ENCODE data around the gene NPIPB12.
"Not testable (repeated sequence)": the region's sequence is repeated elsewhere in the genome, so short reads cannot be mapped to it uniquely, and the experiment has no call there.

Gene NPIPB12

DNA sequence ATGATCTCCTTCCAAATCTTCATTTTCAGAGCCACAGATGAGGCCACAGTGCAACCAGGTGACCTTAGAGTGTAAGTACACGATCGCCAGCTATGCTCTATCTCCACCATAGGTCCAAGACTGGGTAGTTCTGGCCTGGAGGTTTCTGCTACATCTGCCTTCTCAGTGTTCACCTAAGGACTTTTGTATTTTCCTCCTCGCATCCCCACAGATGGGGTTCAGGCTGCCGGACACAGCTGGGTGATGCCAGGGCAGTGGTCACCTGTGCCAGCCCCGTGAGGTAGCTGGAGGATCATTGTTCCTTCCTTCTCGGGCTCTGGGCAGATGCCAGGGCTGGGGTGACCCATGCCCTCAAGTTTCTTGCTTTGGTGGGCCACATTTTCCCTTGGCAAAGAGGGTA lies at the start of gene NPIPB12:
TSS of gene NPIPB12 (minus strand) at position 101 of the 400 bp plus-strand sequence.
- DNase-seq (ENCODE audit: low read depth); H3K4me3 ChIP-seq (replicated peaks; ENCODE audit: low read depth, low read length): not testable (repeated sequence)

DNA sequence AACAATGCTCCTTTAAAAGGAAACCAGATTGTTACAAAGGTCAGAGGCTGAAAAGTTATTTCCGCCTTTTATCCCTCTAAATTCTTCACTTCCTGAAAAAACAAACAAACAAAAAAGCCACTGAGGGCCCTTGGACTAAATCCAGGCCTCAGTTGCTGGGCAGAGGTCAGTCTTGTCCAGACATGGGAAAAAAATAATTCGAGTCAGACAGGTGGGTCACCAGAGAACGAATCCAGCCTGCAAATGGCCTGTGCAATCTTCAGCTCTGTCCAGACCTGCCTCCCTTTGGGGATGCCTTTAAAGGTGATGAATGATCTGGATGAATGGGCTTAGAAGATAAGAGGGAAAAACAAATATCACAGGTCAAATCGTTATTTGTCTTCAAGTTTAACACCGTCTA lies 15.3 kb upstream of the NPIPB12 start:
- not testable (repeated sequence) for DNase-seq (ENCODE audit: low read depth); H3K4me3 ChIP-seq (replicated peaks; ENCODE audit: low read depth, low read length)

DNA sequence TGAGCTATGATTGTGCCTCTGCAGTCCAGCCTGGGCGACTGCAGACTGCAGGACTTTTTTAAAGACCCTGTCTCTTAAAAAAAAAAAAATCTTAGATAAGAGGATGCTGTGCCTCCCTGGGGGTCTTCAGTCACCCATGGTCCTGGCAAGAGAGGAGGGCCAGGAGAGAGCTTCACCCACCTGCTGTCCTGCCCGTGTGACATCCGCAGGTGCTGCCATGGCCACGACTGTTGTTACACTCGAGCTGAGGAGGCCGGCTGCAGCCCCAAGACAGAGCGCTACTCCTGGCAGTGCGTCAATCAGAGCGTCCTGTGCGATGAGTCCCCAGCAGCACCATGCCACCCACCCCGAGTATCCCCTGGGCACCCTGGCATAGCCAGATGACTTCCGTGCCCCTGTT lies 23.9 kb downstream of the NPIPB12 start:
- DNase-seq (ENCODE audit: low read depth); H3K4me3 ChIP-seq (replicated peaks; ENCODE audit: low read depth, low read length): not testable (repeated sequence)

DNA sequence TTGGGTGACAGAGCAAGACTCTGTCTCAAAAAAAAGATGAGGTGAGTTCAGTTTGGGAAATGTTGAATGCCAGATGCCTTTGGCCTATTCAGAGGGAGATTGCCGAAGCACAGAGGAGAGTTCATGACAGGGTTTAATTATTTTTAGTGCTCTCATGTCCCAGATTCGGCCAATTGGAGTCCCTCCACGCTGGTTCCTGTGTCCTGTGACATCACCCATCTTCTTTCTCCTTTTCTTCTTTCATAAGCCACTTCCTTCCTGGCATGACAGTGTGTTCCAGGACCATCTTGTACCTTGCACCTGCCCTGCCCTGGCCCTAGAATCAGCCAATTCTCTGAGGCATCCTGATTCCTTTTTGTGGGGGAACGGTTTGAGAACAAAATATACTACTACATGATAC lies 34.1 kb downstream of the NPIPB12 start:
- H3K4me3 ChIP-seq (replicated peaks; ENCODE audit: low read depth, low read length); DNase-seq (ENCODE audit: low read depth): not testable (repeated sequence)

DNA sequence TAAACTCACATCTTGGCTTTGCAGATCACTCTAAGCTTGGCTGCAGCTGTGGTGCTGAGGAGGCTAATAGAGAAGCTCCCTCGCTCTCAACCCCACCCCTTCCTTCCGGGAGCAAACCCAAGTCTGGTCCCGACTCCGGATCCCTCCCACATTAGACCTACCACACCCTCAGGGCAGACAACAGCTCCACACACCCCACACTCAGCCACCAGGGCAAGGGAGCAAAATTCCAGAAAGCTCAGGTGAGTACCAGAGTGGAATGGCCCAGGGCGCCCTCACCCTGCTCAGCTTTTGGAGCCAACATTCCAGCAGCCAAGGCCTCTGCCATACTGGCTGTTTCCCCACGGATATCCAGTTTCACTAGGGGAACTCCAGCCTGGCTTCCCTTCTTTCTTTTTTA lies 36.5 kb downstream of the NPIPB12 start:
- not testable (repeated sequence) for DNase-seq (ENCODE audit: low read depth); H3K4me3 ChIP-seq (replicated peaks; ENCODE audit: low read depth, low read length)

DNA sequence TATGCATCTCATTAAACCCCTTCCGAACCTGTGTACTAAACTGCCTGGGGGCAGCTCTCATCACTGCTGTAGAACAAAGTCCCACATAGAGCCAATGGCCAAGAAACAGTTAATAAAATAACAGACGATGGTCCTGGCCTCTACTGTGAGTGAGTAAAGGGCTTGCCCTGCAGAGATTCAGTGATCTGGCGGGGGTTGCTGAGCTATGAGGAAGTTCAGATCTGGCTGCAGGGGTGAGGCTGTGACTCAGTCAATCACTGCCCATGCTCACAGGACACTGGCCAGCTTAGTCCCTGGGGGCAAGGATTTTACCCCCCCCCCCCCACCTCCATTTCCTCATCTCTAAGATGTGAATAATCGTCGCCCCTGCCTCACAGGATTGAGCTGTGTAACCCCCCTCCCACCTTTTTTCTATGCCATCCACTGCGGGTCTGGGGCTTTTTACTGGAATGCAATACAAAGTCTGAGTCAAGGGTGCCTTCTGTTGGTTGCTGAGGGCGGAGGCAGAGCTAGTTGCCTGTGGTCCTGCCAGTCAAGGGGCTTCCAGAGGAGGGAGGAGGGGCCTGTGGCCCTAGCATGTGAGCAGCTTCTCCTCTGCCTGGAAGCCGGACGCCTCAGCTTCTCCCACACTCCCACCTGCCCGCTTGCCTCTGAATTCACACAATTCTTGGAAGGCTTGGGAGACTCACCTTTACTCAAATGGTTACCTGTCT lies 38.4 kb downstream of the NPIPB12 start:
- not testable (repeated sequence) for H3K4me3 ChIP-seq (replicated peaks; ENCODE audit: low read depth, low read length); DNase-seq (ENCODE audit: low read depth)

DNA sequence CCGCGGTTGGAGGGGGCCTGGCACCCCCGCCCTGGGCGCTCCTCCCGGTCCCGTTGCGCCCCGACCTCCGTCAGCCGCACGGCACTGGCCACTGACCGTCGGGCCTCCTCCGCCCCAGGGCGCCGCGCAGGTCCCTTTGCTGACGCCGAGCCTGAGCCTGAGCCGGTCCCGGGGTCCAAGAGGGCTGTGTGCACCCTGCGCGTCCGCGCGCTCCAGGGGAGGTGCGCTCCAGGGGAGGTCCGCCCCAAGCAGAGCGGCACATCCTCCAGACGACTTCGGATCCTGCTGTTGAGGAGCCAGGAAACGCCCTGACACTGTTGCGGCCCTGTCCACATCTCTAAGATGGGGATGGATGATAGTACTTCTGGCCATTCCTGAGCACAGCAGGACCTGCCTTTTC lies 39.3 kb downstream of the NPIPB12 start:
- not testable (repeated sequence) for DNase-seq (ENCODE audit: low read depth); H3K4me3 ChIP-seq (replicated peaks; ENCODE audit: low read depth, low read length)

DNA sequence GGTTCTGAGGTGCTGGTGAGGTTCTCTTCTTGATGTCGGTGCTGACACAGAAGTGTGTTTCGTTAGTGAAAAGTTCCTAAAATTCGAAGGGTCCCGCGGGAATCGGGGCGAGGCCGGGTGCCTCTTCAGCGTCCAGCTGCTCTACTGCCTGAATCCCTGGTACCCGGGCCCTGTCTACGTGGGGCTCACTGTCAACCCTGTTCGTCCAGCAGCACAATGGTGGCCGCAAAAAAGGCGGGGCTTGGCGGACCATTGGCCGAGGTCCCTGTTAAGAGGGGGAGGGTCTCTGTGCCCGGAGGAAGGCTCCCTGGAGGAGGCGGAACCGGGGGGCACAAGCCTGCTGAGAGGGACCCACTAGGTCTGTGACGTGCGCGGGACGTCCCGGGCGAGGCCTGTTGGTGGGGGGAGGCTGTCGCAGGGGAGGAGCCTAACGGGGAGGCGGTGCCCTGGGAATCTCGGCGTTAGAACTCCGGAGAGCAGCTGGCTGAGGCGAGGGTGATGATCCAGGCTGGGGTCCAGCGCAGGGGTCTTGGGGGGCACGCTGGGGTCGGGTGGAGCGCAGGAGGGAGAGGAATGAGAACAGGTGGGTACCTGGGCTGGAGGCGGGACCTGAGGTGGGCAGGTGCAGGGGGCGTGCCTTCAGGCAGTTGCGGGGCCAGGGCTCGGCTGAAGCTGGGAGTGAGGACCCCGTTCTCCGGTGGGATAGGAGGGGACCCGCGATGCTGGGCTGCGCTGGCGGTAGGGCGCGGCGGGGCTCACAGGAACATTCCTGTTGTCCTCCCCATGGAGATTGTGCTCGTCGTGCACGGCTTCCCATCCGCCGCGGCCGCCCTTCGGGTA lies 40.0 kb downstream of the NPIPB12 start:
- not testable (repeated sequence) for DNase-seq (ENCODE audit: low read depth); H3K4me3 ChIP-seq (replicated peaks; ENCODE audit: low read depth, low read length)

DNA sequence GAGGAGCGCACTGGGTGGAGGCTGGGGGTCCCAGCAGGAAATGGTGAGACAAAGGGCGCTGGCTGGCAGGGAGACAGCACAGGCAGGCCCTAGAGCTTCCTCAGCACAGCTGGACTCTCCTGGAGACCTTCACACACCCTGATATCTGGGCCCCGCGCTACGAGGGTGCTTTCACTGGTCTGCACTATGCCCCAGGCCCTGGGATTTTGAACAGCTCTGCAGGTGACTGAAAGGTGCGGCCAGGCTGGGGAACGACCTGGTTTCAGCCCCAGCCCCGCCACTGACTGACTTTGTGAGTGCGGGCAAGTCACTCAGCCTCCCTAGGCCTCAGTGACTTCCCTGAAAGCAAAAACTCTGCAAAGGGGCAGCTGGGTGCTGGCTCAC lies 45.6 kb downstream of the NPIPB12 start:
- not testable (repeated sequence) for DNase-seq (ENCODE audit: low read depth); H3K4me3 ChIP-seq (replicated peaks; ENCODE audit: low read depth, low read length)

DNA sequence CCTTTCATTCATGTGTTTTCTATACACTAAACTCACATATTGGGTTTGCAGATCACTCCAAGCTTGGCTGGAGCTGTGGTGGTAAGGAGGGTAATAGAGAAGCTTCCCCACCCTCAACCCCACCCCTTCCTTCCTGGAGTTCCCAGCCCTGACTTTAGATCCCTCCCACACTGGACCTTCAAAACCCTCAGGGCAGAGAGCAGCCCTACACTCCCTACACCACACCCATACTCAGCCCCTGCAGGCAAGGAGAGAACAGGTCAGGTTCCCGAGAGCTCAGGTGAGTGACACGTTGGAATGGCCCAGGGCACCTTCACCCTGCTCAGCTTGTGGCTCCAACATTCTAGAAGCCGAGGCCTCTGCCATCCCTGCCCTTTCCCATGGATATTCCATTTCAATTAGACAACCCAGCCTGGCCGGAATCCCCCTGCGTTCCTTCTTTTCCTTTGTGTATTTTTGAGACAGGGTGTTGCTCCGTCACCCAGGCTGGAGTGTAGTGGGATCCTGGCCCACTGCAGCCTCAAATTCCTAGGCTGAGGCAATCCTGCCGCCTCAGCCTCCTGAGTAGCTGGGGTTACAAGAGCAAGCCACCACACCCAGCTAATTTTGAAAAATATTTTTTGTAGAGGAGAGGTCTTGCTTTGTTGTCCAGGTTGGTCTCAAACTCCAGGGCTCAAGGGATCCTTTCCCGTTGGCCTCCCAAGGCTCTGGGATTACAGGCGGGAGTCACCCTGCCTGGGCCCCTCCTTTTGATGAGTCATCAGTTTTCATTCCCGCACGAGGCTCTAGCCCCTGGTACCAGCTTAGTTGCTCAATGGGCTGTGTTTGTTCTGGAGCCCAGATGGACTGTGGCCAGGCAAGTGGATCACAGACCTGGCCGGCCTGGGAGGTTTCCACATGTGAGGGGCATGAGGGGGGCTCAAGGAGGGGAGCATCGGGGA lies 46.2 kb downstream of the NPIPB12 start, which contains the start of gene SULT1A4:
TSS of gene SULT1A4 (plus strand) at position 208 of the 941 bp plus-strand sequence. CDS start 1,473 bp downstream, outside the sequence.
- H3K4me3 ChIP-seq (replicated peaks; ENCODE audit: low read depth, low read length); DNase-seq (ENCODE audit: low read depth): not testable (repeated sequence)

DNA sequence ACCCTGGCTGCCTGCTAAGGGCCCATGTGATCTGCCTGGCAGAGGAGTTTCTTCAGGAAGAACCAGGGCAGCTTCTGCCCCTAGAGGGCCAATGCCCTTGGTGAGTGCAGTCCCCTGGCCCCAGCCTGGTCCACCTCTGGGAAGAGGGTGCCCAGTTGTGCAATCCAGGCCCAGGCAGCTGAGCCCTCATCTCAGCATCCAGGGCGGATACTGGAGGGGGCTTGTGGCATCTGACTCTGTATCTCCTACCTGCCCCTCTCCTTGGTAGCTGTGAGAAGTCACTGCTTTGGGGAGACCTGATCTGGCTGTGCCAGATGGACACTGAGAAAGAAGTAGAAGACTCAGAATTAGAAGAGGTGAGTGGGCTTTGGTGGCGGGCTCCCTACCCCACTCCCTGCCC lies 48.5 kb downstream of the NPIPB12 start:
- DNase-seq (ENCODE audit: low read depth): not testable (repeated sequence)

DNA sequence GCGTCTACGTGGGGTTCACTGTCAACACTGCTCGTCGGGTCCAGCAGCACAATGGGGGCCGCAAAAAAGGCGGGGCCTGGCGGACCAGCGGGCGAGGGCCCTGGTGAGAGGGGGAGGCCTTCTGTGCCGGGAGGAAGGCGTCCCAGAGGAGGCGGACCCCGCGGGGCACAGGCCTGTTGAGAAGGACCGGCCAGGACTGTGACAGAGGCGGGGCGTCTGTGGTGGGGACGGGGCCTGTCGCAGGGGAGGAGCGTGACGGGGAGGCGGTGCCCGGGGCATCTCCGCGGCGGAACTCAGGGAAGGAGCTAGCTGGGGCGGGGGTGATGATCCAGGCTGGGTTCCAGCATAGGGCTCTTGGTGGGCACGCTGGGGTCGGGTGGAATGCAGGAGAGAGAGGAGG lies 51.4 kb downstream of the NPIPB12 start:
- not testable (repeated sequence) for DNase-seq (ENCODE audit: low read depth); H3K4me3 ChIP-seq (replicated peaks; ENCODE audit: low read depth, low read length)

More for the DNA sequence above, 48.5 kb downstream of the NPIPB12 start:
- not testable (repeated sequence) for H3K4me3 ChIP-seq (replicated peaks; ENCODE audit: low read depth, low read length)

DNA sequence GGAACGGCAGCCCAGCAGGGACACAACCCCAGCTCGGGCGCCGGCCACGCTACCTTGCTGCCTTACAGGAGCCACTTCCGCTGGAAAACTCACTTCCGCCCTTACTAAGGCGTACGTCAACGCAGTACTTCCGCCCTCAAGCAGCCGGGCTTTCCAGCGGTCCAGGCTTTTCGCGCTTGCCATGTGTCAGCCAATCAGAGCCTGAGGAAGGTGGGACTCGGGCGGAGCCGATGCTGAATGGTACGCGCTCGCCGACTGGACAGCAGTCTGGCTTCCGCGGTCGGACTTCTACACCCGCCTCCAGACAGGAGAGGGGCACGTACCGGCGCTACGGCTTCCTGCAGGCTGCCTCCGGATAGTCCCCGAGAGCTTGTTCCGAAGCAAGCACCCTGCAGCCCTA lies 51.9 kb downstream of the NPIPB12 start, which contains the start of the genes BOLA2 and SLX1B:
TSS of gene BOLA2 (minus strand) at position 83 of the 400 bp plus-strand sequence. CDS start 98 bp downstream, outside the sequence.
TSS of gene SLX1B (plus strand) at position 265 of the 400 bp plus-strand sequence.
- DNase-seq (ENCODE audit: low read depth); H3K4me3 ChIP-seq (replicated peaks; ENCODE audit: low read depth, low read length): not testable (repeated sequence)

DNA sequence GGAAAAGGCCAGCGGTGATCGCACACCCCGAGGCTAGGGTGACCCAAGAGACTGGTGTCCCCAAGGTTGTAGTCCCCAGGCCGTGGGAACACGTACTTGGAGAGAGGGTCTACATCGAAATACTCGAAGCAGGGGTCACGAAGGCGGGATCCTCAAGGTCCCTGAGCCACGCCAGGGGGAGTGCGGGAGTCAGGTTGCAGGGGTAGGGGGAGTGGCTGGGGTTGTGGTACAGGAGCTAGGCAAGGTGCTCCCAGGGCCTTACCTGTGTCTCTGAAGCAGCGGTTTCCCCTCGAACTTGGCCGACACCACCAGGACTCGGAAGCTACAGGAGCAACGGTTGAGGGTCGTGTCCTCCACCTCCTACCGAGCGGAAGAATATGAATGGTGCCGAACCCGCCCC lies 52.5 kb downstream of the NPIPB12 start:
- not testable (repeated sequence) for DNase-seq (ENCODE audit: low read depth); H3K4me3 ChIP-seq (replicated peaks; ENCODE audit: low read depth, low read length)
